HepG2 (cell line): ENCODE measurements around the gene CTDNEP1. TPM values are rescaled to one million over a fixed set of nuclear protein-coding genes. Genes with fewer than 3 reads are reported as not detected.

Experiments used
- CCAR2 ChIP-seq: fragments of 200-400 bp; formaldehyde crosslinking; optimal IDR thresholded peaks from 2 replicates; pipeline ENCODE3; 2018; ENCODE audit warnings: low read depth, mild to moderate bottlenecking, low read length, moderate library complexity
- ESRRA ChIP-seq: sonication (generic); formaldehyde crosslinking; IDR thresholded peaks from 2 replicates; pipeline ENCODE4 v1.5.1; 2020; ENCODE audit warnings: mild to moderate bottlenecking, low read depth, missing genetic modification reagents
- FOXA1 ChIP-seq, 2 experiments: fragments of 450-650 bp in 1 of 2; sonication (generic) in 1 of 2; formaldehyde crosslinking in 1 of 2; IDR thresholded peaks; 2 replicates each; pipeline versions ENCODE4 v1.4.0 to v1.6.1; 2016 to 2020; ENCODE audit warnings: missing genetic modification reagents in 1 of 2
- GLMP ChIP-seq: sonication (generic); formaldehyde crosslinking; IDR thresholded peaks from 2 replicates; pipeline ENCODE4 v1.9.0; 2021; ENCODE audit warnings: missing genetic modification reagents, mild to moderate bottlenecking, borderline replicate concordance
- ISL2 ChIP-seq: sonication (generic); formaldehyde crosslinking; IDR thresholded peaks from 2 replicates; pipeline ENCODE4 v1.5.0; 2020; ENCODE audit warnings: missing genetic modification reagents
- MTERF4 ChIP-seq: sonication (generic); formaldehyde crosslinking; IDR thresholded peaks from 2 replicates; pipeline ENCODE4 v1.8.0; 2023; ENCODE audit warnings: mild to moderate bottlenecking, missing genetic modification reagents
- PHF21A ChIP-seq: sonication (generic); formaldehyde crosslinking; IDR thresholded peaks from 2 replicates; pipeline ENCODE4 v1.5.0; 2020; ENCODE audit warnings: mild to moderate bottlenecking, missing genetic modification reagents
- POLR2AphosphoS2 ChIP-seq: IDR thresholded peaks from 2 replicates; pipeline ENCODE4 v1.6.1; 2011; ENCODE audit warnings: low read depth, low read length, improper control_type of control experiment
- ZBTB20 ChIP-seq: sonication (generic); formaldehyde crosslinking; IDR thresholded peaks from 2 replicates; pipeline ENCODE4 v1.8.1; 2023; ENCODE audit warnings: missing genetic modification reagents, low read depth, mild to moderate bottlenecking, borderline replicate concordance
- ZBTB42 ChIP-seq: sonication (generic); formaldehyde crosslinking; IDR thresholded peaks from 2 replicates; pipeline ENCODE4 v1.5.0; 2020; ENCODE audit warnings: mild to moderate bottlenecking, missing genetic modification reagents
- ZNF207 ChIP-seq: fragments of 450-650 bp; IDR thresholded peaks from 2 replicates; pipeline ENCODE4 v1.6.1; 2016; ENCODE audit warnings: antibody characterized with exemption, borderline replicate concordance
- ZNF292 ChIP-seq: sonication (generic); formaldehyde crosslinking; IDR thresholded peaks from 2 replicates; pipeline ENCODE4 v1.8.1; 2022; ENCODE audit warnings: mild to moderate bottlenecking, low read depth, missing genetic modification reagents, borderline replicate concordance
- ZNF597 ChIP-seq: sonication (generic); formaldehyde crosslinking; IDR thresholded peaks from 2 replicates; pipeline ENCODE4 v1.5.0; 2020; ENCODE audit warnings: missing genetic modification reagents
- polyA plus RNA-seq, 8 experiments: library from polyadenylated mRNA; depleted of rRNA in 3 of 8; stranded (reverse) in 7 of 8; unstranded in 1 of 8; fragments of >200 nt; fragmentation: Illumina TruSeq in 4 of 8; extraction: Trizol in 4 of 8; gene quantifications; 2 replicates each; pipeline versions ENCODE4 v1.2.1 to v1.2.3, GENCODE V29; 2011 to 2016; ENCODE audit warnings: low read depth in 4 of 8, missing spikeins in 1 of 8, mixed read lengths in 1 of 8; ENCODE audit not compliant: insufficient read depth in 1 of 8
- total RNA-seq, 5 experiments: library from RNA; depleted of rRNA; stranded (reverse); fragments of >200 nt; fragmentation: Illumina TruSeq; extraction: Trizol; gene quantifications; 2 replicates each; pipeline ENCODE4 v1.2.3, GENCODE V29; 2016; ENCODE audit warnings: low read depth in 1 of 5
- TF ChIP-seq, protein P1 (sequence below): sonication (generic); formaldehyde crosslinking; IDR thresholded peaks from 2 replicates; pipeline ENCODE4 v1.8.0; 2022; ENCODE audit warnings: missing genetic modification reagents, mild to moderate bottlenecking, inconsistent platforms, borderline replicate concordance
- TF ChIP-seq, protein P2 (sequence below): sonication (generic); formaldehyde crosslinking; IDR thresholded peaks from 2 replicates; pipeline ENCODE4 v1.4.0; 2020; ENCODE audit warnings: missing genetic modification reagents
- TF ChIP-seq, protein P3 (sequence below): sonication (generic); formaldehyde crosslinking; conservative IDR thresholded peaks from 2 replicates; pipeline ENCODE4 v1.4.0; 2020; ENCODE audit warnings: missing genetic modification reagents
- TF ChIP-seq, protein P4 (sequence below): sonication (generic); formaldehyde crosslinking; IDR thresholded peaks from 2 replicates; pipeline ENCODE4 v1.5.0; 2020; ENCODE audit warnings: missing genetic modification reagents

Gene CTDNEP1
- total and polyA plus RNA-seq, 2 of the 13 experiments (the other 11 are each of a cell fraction or from before 2014, with no cell fraction given) = 19.8 to 118 TPM

DNA sequence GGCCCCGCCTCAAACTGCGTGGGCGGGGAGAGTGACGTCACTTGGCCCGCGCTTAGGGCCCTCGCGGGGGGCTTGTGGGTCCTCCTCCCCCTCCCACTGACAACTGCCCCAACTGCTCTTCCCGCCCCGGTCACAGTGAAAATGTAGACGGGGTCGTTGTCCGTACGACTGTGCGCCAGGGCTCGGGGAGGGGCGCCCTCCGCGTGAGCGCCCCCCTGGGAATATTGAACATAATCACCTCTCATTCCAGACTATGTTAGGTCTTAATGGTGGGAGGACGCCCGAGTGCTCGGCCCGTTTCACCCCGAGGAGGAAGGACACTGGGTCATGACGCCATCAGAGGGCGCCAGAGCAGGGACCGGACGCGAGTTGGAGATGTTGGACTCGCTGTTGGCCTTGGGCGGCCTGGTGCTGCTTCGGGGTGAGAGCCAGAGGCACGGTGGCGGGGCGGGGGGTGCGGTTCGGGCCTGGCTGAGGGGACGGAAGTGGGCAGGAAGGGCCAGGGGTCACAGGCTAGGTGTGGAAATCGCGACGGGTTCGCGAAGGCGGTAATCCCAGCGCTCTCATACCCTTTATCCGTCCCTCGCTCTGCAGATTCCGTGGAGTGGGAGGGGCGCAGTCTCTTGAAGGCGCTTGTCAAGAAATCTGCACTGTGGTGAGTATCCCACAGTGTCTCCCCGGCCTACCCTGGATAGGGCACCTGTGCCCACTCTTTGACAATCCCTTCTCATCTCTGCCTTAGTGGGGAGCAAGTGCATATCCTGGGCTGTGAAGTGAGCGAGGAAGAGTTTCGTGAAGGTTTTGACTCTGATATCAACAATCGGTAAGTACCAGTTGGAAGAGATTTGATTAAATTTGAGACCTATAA lies 876 bp upstream of the CTDNEP1 start, which contains the start of gene ELP5 (continued):
- TF ChIP-seq, protein P1, sequence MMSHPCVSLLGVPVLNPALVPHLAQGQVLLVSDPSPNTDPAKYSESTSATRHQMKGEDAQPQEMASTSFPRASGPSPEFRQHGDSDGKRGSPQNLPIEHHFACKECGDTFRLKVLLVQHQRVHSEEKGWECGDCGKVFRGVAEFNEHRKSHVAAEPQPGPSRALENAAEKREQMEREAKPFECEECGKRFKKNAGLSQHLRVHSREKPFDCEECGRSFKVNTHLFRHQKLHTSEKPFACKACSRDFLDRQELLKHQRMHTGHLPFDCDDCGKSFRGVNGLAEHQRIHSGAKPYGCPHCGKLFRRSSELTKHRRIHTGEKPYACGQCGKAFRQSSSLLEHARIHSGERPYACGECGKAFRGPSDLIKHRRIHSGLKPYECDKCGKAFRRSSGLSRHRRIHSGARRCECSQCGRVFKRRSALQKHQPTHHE (CRISPR knock-in tag) = 0 out of 2 replicates have a peak, but pooled peaks have one; percentile 80
- TF ChIP-seq, protein P2, sequence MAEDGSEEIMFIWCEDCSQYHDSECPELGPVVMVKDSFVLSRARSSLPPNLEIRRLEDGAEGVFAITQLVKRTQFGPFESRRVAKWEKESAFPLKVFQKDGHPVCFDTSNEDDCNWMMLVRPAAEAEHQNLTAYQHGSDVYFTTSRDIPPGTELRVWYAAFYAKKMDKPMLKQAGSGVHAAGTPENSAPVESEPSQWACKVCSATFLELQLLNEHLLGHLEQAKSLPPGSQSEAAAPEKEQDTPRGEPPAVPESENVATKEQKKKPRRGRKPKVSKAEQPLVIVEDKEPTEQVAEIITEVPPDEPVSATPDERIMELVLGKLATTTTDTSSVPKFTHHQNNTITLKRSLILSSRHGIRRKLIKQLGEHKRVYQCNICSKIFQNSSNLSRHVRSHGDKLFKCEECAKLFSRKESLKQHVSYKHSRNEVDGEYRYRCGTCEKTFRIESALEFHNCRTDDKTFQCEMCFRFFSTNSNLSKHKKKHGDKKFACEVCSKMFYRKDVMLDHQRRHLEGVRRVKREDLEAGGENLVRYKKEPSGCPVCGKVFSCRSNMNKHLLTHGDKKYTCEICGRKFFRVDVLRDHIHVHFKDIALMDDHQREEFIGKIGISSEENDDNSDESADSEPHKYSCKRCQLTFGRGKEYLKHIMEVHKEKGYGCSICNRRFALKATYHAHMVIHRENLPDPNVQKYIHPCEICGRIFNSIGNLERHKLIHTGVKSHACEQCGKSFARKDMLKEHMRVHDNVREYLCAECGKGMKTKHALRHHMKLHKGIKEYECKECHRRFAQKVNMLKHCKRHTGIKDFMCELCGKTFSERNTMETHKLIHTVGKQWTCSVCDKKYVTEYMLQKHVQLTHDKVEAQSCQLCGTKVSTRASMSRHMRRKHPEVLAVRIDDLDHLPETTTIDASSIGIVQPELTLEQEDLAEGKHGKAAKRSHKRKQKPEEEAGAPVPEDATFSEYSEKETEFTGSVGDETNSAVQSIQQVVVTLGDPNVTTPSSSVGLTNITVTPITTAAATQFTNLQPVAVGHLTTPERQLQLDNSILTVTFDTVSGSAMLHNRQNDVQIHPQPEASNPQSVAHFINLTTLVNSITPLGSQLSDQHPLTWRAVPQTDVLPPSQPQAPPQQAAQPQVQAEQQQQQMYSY = 0 out of 2 replicates have a peak, but pooled peaks have one; percentile 5
- TF ChIP-seq ESRRA (CRISPR knock-in tag) (peak; percentile 88), ZNF597 (CRISPR knock-in tag) (no peak), GLMP (no peak), ISL2 (CRISPR knock-in tag) (no peak), PHF21A (CRISPR knock-in tag) (peak; percentile 79; the same call in 1 of the 2 replicates), POLR2AphosphoS2 (0 out of 2 replicates have a peak, but pooled peaks have one; percentile 52), ZBTB42 (0 out of 2 replicates have a peak, but pooled peaks have one; percentile 81), ZNF292 (CRISPR knock-in tag) (no peak; the same call in 1 of the 2 replicates), CCAR2 (no peak), MTERF4 (CRISPR knock-in tag) (no peak; the same call in 1 of the 2 replicates), FOXA1 (IDR thresholded peaks at IDR 0.05) (no peak), FOXA1 (CRISPR knock-in tag; IDR thresholded peaks at IDR 0.05) (no peak), ZBTB20 (CRISPR knock-in tag) (peak; percentile 72; the same call in 1 of the 2 replicates), ZNF207 (no peak)
- TF ChIP-seq, protein P3, sequence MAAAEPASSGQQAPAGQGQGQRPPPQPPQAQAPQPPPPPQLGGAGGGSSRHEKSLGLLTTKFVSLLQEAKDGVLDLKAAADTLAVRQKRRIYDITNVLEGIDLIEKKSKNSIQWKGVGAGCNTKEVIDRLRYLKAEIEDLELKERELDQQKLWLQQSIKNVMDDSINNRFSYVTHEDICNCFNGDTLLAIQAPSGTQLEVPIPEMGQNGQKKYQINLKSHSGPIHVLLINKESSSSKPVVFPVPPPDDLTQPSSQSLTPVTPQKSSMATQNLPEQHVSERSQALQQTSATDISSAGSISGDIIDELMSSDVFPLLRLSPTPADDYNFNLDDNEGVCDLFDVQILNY (CRISPR knock-in tag) = no peak; the same call in 1 of the 2 replicates
- TF ChIP-seq, protein P4, sequence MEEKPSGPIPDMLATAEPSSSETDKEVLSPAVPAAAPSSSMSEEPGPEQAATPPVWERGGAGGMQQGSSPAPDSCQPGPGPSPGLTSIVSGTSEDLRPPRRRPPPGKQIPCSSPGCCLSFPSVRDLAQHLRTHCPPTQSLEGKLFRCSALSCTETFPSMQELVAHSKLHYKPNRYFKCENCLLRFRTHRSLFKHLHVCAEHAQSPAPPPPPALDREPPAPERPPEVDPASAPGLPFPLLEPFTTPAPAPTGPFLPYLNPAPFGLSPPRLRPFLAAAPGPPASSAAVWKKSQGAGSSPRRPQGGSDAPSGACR = no peak
